Epithelial cell of proximal tubule (primary cell): ENCODE results near the gene ATP11A. TPM values are rescaled to one million over a fixed set of nuclear protein-coding genes. Genes with fewer than 3 reads are reported as not detected.

Experiments
- DNase-seq: peaks from one replicate; pipeline ENCODE4 v3.0.0-alpha.2; 2011; ENCODE audit warnings: low read depth
- H3K4me3 ChIP-seq: 2 replicates; pipeline ENCODE4 v1.5.1; 2011; ENCODE audit warnings: low read depth, mild to moderate bottlenecking, low read length
- CTCF ChIP-seq: conservative IDR thresholded peaks from 2 replicates; pipeline ENCODE4 v1.5.1; 2012; ENCODE audit warnings: low read depth, mild to moderate bottlenecking, low read length
- total RNA-seq: library from RNA; depleted of rRNA; stranded (reverse); fragments of >200 nt; gene quantifications from 2 replicates; pipeline ENCODE4 v1.2.3, GENCODE V29; 2015

The ATP11A gene
- total RNA-seq, 1 donor from 2014 or later = 27.2 TPM

GRCh38 chr13:112874751-112875300 is 185.0 kb downstream of the ATP11A start:
- TF ChIP-seq CTCF = no peak

GRCh38 chr13:112875627-112876026 is 185.8 kb downstream of the ATP11A start:
- DNase-seq = no peak
- TF ChIP-seq CTCF = no peak
- no peak overlapping the region for H3K4me3 ChIP-seq

More at GRCh38 chr13:112874751-112875300, 185.0 kb downstream of the ATP11A start:
- no peak overlapping the region for H3K4me3 ChIP-seq
- no peak for DNase-seq

- TF ChIP-seq CTCF = no peak
- no peak for DNase-seq
- no peak overlapping the region for H3K4me3 ChIP-seq
Measured at GRCh38 chr13:112876305-112877000, 186.6 kb downstream of the ATP11A start.

GRCh38 chr13:112877066-112877465 is 187.2 kb downstream of the ATP11A start:
- no peak for DNase-seq
- no peak for TF ChIP-seq CTCF

GRCh38 chr13:112877539-112877938 is 187.7 kb downstream of the ATP11A start:
- no peak for TF ChIP-seq CTCF
- no peak for DNase-seq
- no peak overlapping the region for H3K4me3 ChIP-seq

More at GRCh38 chr13:112877066-112877465, 187.2 kb downstream of the ATP11A start:
- no peak overlapping the region for H3K4me3 ChIP-seq

- H3K4me3 ChIP-seq = no peak overlapping the region
- DNase-seq = no peak
- TF ChIP-seq CTCF = no peak
Measured at GRCh38 chr13:112877976-112878955, 188.4 kb downstream of the ATP11A start.
